ENCODE measurements around the gene FGD2.

Gene FGD2

GRCh38 chr6:37016995-37017394 is 11.5 kb downstream of the FGD2 start:
- Histone ChIP-seq H3K36me3 (ENCODE audit: control insufficient read depth, insufficient read depth, low read length) (no peaks in the 10 kb centered on the region), H3K4me1 (ENCODE audit: control insufficient read depth, low read depth, low read length) (no peaks in the 10 kb centered on the region), H2AK5ac (ENCODE audit: low read length) (no peak overlapping the region), H3K56ac (ENCODE audit: low read length) (no peak overlapping the region), H3K27ac (ENCODE audit: low read depth, low read length) (no peak overlapping the region), H2BK120ac (ENCODE audit: low read depth, low read length) (no peak overlapping the region), H3K27me3 (ENCODE audit: insufficient read depth, low read length, poor library complexity) (no peaks in the 10 kb centered on the region), H3K23ac (ENCODE audit: low read length) (no peak overlapping the region), H3K4ac (ENCODE audit: low read depth, low read length) (no peak overlapping the region), H4K5ac (ENCODE audit: low read length) (no peak overlapping the region), H3K79me1 (ENCODE audit: low read length) (no peaks in the 10 kb centered on the region), H2BK15ac (replicated peaks; ENCODE audit: low read depth) (no peak overlapping the region), H3K18ac (ENCODE audit: low read length) (no peak overlapping the region), H3K4me3 (ENCODE audit: low read length) (no peak overlapping the region), H4K8ac (ENCODE audit: low read depth, low read length) (no peak overlapping the region), H3K9ac (ENCODE audit: low read length) (no peak overlapping the region), H3K4me2 (ENCODE audit: low read length) (no peak overlapping the region), H2BK5ac (ENCODE audit: low read length) (no peak overlapping the region), H3K79me2 (ENCODE audit: control insufficient read depth, insufficient read depth, low read length) (no peaks in the 10 kb centered on the region)
- no CpG with 5 or more reads among the region's 3 CpGs for WGBS (ENCODE audit: extremely low coverage, insufficient coverage, low lambda C conversion rate)
- no peak for DNase-seq

- Histone ChIP-seq H3K4me2 (ENCODE audit: low read length) (no peak overlapping the region), H4K5ac (ENCODE audit: low read length) (no peak overlapping the region), H2AK5ac (ENCODE audit: low read length) (no peak overlapping the region), H3K27ac (ENCODE audit: low read depth, low read length) (no peak overlapping the region), H3K4me3 (ENCODE audit: low read length) (no peak overlapping the region), H3K79me2 (ENCODE audit: control insufficient read depth, insufficient read depth, low read length) (no peaks in the 10 kb centered on the region), H3K23ac (ENCODE audit: low read length) (no peak overlapping the region), H3K79me1 (ENCODE audit: low read length) (no peaks in the 10 kb centered on the region), H3K27me3 (ENCODE audit: insufficient read depth, low read length, poor library complexity) (no peaks in the 10 kb centered on the region), H3K4ac (ENCODE audit: low read depth, low read length) (no peak overlapping the region), H3K9ac (ENCODE audit: low read length) (no peak overlapping the region), H3K56ac (ENCODE audit: low read length) (peak overlapping the region; percentile 8), H2BK15ac (replicated peaks; ENCODE audit: low read depth) (no peak overlapping the region), H3K18ac (ENCODE audit: low read length) (no peak overlapping the region), H2BK120ac (ENCODE audit: low read depth, low read length) (no peak overlapping the region), H3K4me1 (ENCODE audit: control insufficient read depth, low read depth, low read length) (no peaks in the 10 kb centered on the region), H2BK5ac (ENCODE audit: low read length) (no peak overlapping the region), H4K8ac (ENCODE audit: low read depth, low read length) (no peak overlapping the region), H3K36me3 (ENCODE audit: control insufficient read depth, insufficient read depth, low read length) (no peaks in the 10 kb centered on the region)
- WGBS (ENCODE audit: extremely low coverage, insufficient coverage, low lambda C conversion rate): no CpG with 5 or more reads among the region's 5 CpGs
- no peak for DNase-seq
Observed at GRCh38 chr6:37017606-37018197, 12.2 kb downstream of the FGD2 start.

GRCh38 chr6:37018198-37019064 is 13.0 kb downstream of the FGD2 start:
- H3K27me3 ChIP-seq (ENCODE audit: insufficient read depth, low read length, poor library complexity): no peaks in the 10 kb centered on the region
- no peaks in the 10 kb centered on the region for H3K4me1 ChIP-seq (ENCODE audit: control insufficient read depth, low read depth, low read length)
- no peak overlapping the region for H3K4me2 ChIP-seq (ENCODE audit: low read length)
- no peak overlapping the region for H4K8ac ChIP-seq (ENCODE audit: low read depth, low read length)
- H3K4ac ChIP-seq (ENCODE audit: low read depth, low read length): no peak overlapping the region
- no peak overlapping the region for H2BK120ac ChIP-seq (ENCODE audit: low read depth, low read length)
- H3K9ac ChIP-seq (ENCODE audit: low read length): no peak overlapping the region
- no peaks in the 10 kb centered on the region for H3K79me2 ChIP-seq (ENCODE audit: control insufficient read depth, insufficient read depth, low read length)
- H3K27ac ChIP-seq (ENCODE audit: low read depth, low read length): no peak overlapping the region
- no peak overlapping the region for H2BK5ac ChIP-seq (ENCODE audit: low read length)
- WGBS (ENCODE audit: extremely low coverage, insufficient coverage, low lambda C conversion rate): no CpG with 5 or more reads among the region's 8 CpGs
- no peak overlapping the region for H3K18ac ChIP-seq (ENCODE audit: low read length)
- H4K5ac ChIP-seq (ENCODE audit: low read length): no peak overlapping the region
- H3K36me3 ChIP-seq (ENCODE audit: control insufficient read depth, insufficient read depth, low read length): no peaks in the 10 kb centered on the region
- H3K4me3 ChIP-seq (ENCODE audit: low read length): no peak overlapping the region
- H2BK15ac ChIP-seq (replicated peaks; ENCODE audit: low read depth): no peak overlapping the region
- H3K79me1 ChIP-seq (ENCODE audit: low read length): no peaks in the 10 kb centered on the region
- H2AK5ac ChIP-seq (ENCODE audit: low read length): no peak overlapping the region
- peak; percentile 90 for DNase-seq
- H3K23ac ChIP-seq (ENCODE audit: low read length): no peak overlapping the region
- no peak overlapping the region for H3K56ac ChIP-seq (ENCODE audit: low read length)

- H2BK120ac ChIP-seq (ENCODE audit: low read depth, low read length): no peak overlapping the region
- no peak overlapping the region for H3K56ac ChIP-seq (ENCODE audit: low read length)
- no peak overlapping the region for H2AK5ac ChIP-seq (ENCODE audit: low read length)
- DNase-seq: no peak
- no peak overlapping the region for H3K9ac ChIP-seq (ENCODE audit: low read length)
- no CpG with 5 or more reads among the region's 2 CpGs for WGBS (ENCODE audit: extremely low coverage, insufficient coverage, low lambda C conversion rate)
- H3K4me1 ChIP-seq (ENCODE audit: control insufficient read depth, low read depth, low read length): no peaks in the 10 kb centered on the region
- no peaks in the 10 kb centered on the region for H3K79me2 ChIP-seq (ENCODE audit: control insufficient read depth, insufficient read depth, low read length)
- no peak overlapping the region for H3K27ac ChIP-seq (ENCODE audit: low read depth, low read length)
- no peak overlapping the region for H4K8ac ChIP-seq (ENCODE audit: low read depth, low read length)
- no peak overlapping the region for H2BK15ac ChIP-seq (replicated peaks; ENCODE audit: low read depth)
- no peak overlapping the region for H3K4ac ChIP-seq (ENCODE audit: low read depth, low read length)
- no peaks in the 10 kb centered on the region for H3K27me3 ChIP-seq (ENCODE audit: insufficient read depth, low read length, poor library complexity)
- H3K4me3 ChIP-seq (ENCODE audit: low read length): no peak overlapping the region
- H3K36me3 ChIP-seq (ENCODE audit: control insufficient read depth, insufficient read depth, low read length): no peaks in the 10 kb centered on the region
- H3K79me1 ChIP-seq (ENCODE audit: low read length): no peaks in the 10 kb centered on the region
- no peak overlapping the region for H3K23ac ChIP-seq (ENCODE audit: low read length)
- no peak overlapping the region for H4K5ac ChIP-seq (ENCODE audit: low read length)
- no peak overlapping the region for H3K4me2 ChIP-seq (ENCODE audit: low read length)
- no peak overlapping the region for H3K18ac ChIP-seq (ENCODE audit: low read length)
- H2BK5ac ChIP-seq (ENCODE audit: low read length): no peak overlapping the region
Observed at GRCh38 chr6:37019065-37019450, 13.6 kb downstream of the FGD2 start.

- Histone ChIP-seq H3K4me1 (ENCODE audit: control insufficient read depth, low read depth, low read length) (no peaks in the 10 kb centered on the region), H3K23ac (ENCODE audit: low read length) (no peak overlapping the region), H2BK5ac (ENCODE audit: low read length) (no peak overlapping the region), H2BK120ac (ENCODE audit: low read depth, low read length) (no peak overlapping the region), H3K9ac (ENCODE audit: low read length) (no peak overlapping the region), H3K4me2 (ENCODE audit: low read length) (no peak overlapping the region), H4K8ac (ENCODE audit: low read depth, low read length) (no peak overlapping the region), H3K56ac (ENCODE audit: low read length) (no peak overlapping the region), H2BK15ac (replicated peaks; ENCODE audit: low read depth) (no peak overlapping the region), H3K4me3 (ENCODE audit: low read length) (no peak overlapping the region), H4K5ac (ENCODE audit: low read length) (no peak overlapping the region), H3K27ac (ENCODE audit: low read depth, low read length) (no peak overlapping the region), H3K18ac (ENCODE audit: low read length) (no peak overlapping the region), H3K4ac (ENCODE audit: low read depth, low read length) (no peak overlapping the region), H3K79me1 (ENCODE audit: low read length) (no peaks in the 10 kb centered on the region), H3K36me3 (ENCODE audit: control insufficient read depth, insufficient read depth, low read length) (no peaks in the 10 kb centered on the region), H3K27me3 (ENCODE audit: insufficient read depth, low read length, poor library complexity) (no peaks in the 10 kb centered on the region), H3K79me2 (ENCODE audit: control insufficient read depth, insufficient read depth, low read length) (no peaks in the 10 kb centered on the region), H2AK5ac (ENCODE audit: low read length) (no peak overlapping the region)
- WGBS (ENCODE audit: extremely low coverage, insufficient coverage, low lambda C conversion rate): no CpG with 5 or more reads among the region's 12 CpGs
- peak; percentile 33 for DNase-seq
Observed at GRCh38 chr6:37020381-37020780, 14.9 kb downstream of the FGD2 start.
